HepG2 (cell line): ENCODE results near the gene CEACAM16. TPM values are rescaled to one million over a fixed set of nuclear protein-coding genes. Genes with fewer than 3 reads are reported as not detected.
A peak's percentile ranks its signal among the peaks of the same experiment; 100 is the strongest.

Source experiments
- ARNT ChIP-seq: fragments of 450-650 bp; IDR thresholded peaks from 2 replicates; pipeline ENCODE4 v1.6.1; 2017
- DMTF1 ChIP-seq: sonication (generic); formaldehyde crosslinking; IDR thresholded peaks from 2 replicates; pipeline ENCODE4 v1.4.0; 2020; ENCODE audit warnings: mild to moderate bottlenecking, missing genetic modification reagents
- LCORL ChIP-seq, 2 experiments: fragments of 450-650 bp in 1 of 2; sonication (generic) in 1 of 2; formaldehyde crosslinking in 1 of 2; IDR thresholded peaks; 2 replicates each; pipeline versions ENCODE4 v1.5.0 to v1.6.1; 2017 to 2020; ENCODE audit warnings: antibody characterized with exemption in 1 of 2, missing genetic modification reagents in 1 of 2
- MIER2 ChIP-seq: IDR thresholded peaks from 2 replicates; pipeline ENCODE4 v1.6.1; 2016; ENCODE audit warnings: missing biosample characterization, missing genetic modification reagents
- RFXANK ChIP-seq: IDR thresholded peaks from 2 replicates; pipeline ENCODE4 v1.6.1; 2016
- SAP130 ChIP-seq: IDR thresholded peaks from 2 replicates; pipeline ENCODE4 v1.6.1; 2016; ENCODE audit warnings: low read depth
- SIX1 ChIP-seq: sonication (generic); formaldehyde crosslinking; IDR thresholded peaks from 2 replicates; pipeline ENCODE4 v1.4.0; 2020; ENCODE audit warnings: missing genetic modification reagents, borderline replicate concordance
- ZBTB46 ChIP-seq: sonication (generic); formaldehyde crosslinking; IDR thresholded peaks from 2 replicates; pipeline ENCODE4 v1.4.0; 2020; ENCODE audit warnings: mild to moderate bottlenecking, missing genetic modification reagents, borderline replicate concordance
- ZNF317 ChIP-seq: sonication (generic); formaldehyde crosslinking; IDR thresholded peaks from 2 replicates; pipeline ENCODE4 v1.5.0; 2020; ENCODE audit warnings: mild to moderate bottlenecking, missing genetic modification reagents
- ZNF557 ChIP-seq: sonication (generic); formaldehyde crosslinking; IDR thresholded peaks from 2 replicates; pipeline ENCODE4 v1.4.0; 2020; ENCODE audit warnings: missing genetic modification reagents
- ZNF878 ChIP-seq: sonication (generic); formaldehyde crosslinking; IDR thresholded peaks from 2 replicates; pipeline ENCODE4 v1.8.1; 2023; ENCODE audit warnings: mild to moderate bottlenecking, missing genetic modification reagents, moderate library complexity
- ZSCAN30 ChIP-seq: sonication (generic); formaldehyde crosslinking; IDR thresholded peaks from 2 replicates; pipeline ENCODE4 v1.5.0; 2020; ENCODE audit warnings: mild to moderate bottlenecking, missing genetic modification reagents
- ZSCAN5A ChIP-seq: sonication (generic); formaldehyde crosslinking; IDR thresholded peaks from 2 replicates; pipeline ENCODE4 v1.8.0; 2022; ENCODE audit warnings: mild to moderate bottlenecking, missing genetic modification reagents, borderline replicate concordance
- polyA plus RNA-seq, 8 experiments: library from polyadenylated mRNA; depleted of rRNA in 3 of 8; stranded (reverse) in 7 of 8; unstranded in 1 of 8; fragments of >200 nt; fragmentation: Illumina TruSeq in 4 of 8; extraction: Trizol in 4 of 8; gene quantifications; 2 replicates each; pipeline versions ENCODE4 v1.2.1 to v1.2.3, GENCODE V29; 2011 to 2016; ENCODE audit warnings: low read depth in 4 of 8, missing spikeins in 1 of 8, mixed read lengths in 1 of 8; ENCODE audit not compliant: insufficient read depth in 1 of 8
- total RNA-seq, 5 experiments: library from RNA; depleted of rRNA; stranded (reverse); fragments of >200 nt; fragmentation: Illumina TruSeq; extraction: Trizol; gene quantifications; 2 replicates each; pipeline ENCODE4 v1.2.3, GENCODE V29; 2016; ENCODE audit warnings: low read depth in 1 of 5
- TF ChIP-seq, protein P1 (sequence below): sonication (generic); formaldehyde crosslinking; IDR thresholded peaks from 2 replicates; pipeline ENCODE4 v1.8.1; 2023; ENCODE audit warnings: mild to moderate bottlenecking, missing genetic modification reagents
- TF ChIP-seq, protein P2 (sequence below): sonication (generic); formaldehyde crosslinking; IDR thresholded peaks from 2 replicates; pipeline ENCODE4 v1.5.0; 2020; ENCODE audit warnings: mild to moderate bottlenecking, missing genetic modification reagents, borderline replicate concordance

Gene CEACAM16
- total and polyA plus RNA-seq, 2 of the 13 experiments (the other 11 are each of a cell fraction or from before 2014, with no cell fraction given): not detected

DNA sequence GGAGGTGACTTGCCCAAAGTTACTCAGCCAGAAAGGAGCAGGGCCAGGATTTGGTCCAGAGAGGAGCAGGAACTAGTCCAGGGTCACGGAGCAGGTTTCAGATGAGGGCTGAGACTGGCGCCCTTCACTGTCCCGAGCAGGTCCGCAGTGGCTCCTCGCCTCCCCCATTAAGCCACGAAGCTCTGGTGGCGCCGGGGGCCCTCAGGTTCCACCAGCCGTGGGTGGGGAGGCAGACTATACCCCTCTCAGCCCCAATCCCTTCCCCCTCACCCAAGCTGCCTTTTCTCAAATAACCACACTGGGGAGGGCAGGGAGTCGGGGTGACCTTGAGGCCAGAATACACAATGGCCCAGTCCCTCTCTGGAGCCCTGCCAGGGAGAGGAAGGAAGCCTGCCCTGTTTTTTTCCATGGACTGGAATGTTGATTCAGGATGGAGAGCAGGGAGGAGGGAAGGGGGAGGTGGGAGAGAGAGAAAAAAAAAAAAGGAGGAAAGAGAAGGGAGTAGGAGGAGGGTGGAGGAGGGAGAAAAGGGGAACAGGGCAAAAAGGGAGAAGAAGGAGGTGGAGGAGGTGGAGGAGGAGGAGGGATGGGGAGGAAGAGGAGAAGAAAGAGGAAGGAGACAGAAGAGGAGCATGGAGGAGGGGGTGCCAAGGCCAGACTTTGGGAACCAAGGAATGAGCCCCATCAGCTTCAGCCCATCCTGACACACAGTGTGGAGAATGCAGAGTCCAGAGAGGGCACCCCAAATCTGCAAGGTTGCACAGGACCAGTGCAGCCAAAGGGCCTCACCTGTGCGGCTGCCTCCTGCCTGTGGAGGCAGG is 19.7 kb downstream of the CEACAM16 start (continued):
- TF ChIP-seq SIX1: peak; percentile 85; the same call in 1 of the 2 replicates
- no peak for TF ChIP-seq DMTF1 (CRISPR knock-in tag)
- TF ChIP-seq ZSCAN30 (CRISPR knock-in tag): no peak
- peak; percentile 56; the same call in 1 of the 2 replicates for TF ChIP-seq ZNF317 (CRISPR knock-in tag)
- peak; percentile 94; the same call in 1 of the 2 replicates for TF ChIP-seq ZBTB46 (CRISPR knock-in tag)
- TF ChIP-seq ARNT: no peak
- 0 out of 2 replicates have a peak, but pooled peaks have one; percentile 36 for TF ChIP-seq MIER2 (CRISPR knock-in tag)
- TF ChIP-seq, protein P1, sequence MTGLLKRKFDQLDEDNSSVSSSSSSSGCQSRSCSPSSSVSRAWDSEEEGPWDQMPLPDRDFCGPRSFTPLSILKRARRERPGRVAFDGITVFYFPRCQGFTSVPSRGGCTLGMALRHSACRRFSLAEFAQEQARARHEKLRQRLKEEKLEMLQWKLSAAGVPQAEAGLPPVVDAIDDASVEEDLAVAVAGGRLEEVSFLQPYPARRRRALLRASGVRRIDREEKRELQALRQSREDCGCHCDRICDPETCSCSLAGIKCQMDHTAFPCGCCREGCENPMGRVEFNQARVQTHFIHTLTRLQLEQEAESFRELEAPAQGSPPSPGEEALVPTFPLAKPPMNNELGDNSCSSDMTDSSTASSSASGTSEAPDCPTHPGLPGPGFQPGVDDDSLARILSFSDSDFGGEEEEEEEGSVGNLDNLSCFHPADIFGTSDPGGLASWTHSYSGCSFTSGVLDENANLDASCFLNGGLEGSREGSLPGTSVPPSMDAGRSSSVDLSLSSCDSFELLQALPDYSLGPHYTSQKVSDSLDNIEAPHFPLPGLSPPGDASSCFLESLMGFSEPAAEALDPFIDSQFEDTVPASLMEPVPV: 0 out of 2 replicates have a peak, but pooled peaks have one; percentile 26
- no peak for TF ChIP-seq LCORL (IDR thresholded peaks at IDR 0.05)
- peak; percentile 98 for TF ChIP-seq LCORL (CRISPR knock-in tag; IDR thresholded peaks at IDR 0.05)
- TF ChIP-seq ZSCAN5A: 0 out of 2 replicates have a peak, but pooled peaks have one; percentile 60
- TF ChIP-seq SAP130 (CRISPR knock-in tag): peak; percentile 84
- TF ChIP-seq ZNF878 (CRISPR knock-in tag): 0 out of 2 replicates have a peak, but pooled peaks have one; percentile 61
- TF ChIP-seq, protein P2, sequence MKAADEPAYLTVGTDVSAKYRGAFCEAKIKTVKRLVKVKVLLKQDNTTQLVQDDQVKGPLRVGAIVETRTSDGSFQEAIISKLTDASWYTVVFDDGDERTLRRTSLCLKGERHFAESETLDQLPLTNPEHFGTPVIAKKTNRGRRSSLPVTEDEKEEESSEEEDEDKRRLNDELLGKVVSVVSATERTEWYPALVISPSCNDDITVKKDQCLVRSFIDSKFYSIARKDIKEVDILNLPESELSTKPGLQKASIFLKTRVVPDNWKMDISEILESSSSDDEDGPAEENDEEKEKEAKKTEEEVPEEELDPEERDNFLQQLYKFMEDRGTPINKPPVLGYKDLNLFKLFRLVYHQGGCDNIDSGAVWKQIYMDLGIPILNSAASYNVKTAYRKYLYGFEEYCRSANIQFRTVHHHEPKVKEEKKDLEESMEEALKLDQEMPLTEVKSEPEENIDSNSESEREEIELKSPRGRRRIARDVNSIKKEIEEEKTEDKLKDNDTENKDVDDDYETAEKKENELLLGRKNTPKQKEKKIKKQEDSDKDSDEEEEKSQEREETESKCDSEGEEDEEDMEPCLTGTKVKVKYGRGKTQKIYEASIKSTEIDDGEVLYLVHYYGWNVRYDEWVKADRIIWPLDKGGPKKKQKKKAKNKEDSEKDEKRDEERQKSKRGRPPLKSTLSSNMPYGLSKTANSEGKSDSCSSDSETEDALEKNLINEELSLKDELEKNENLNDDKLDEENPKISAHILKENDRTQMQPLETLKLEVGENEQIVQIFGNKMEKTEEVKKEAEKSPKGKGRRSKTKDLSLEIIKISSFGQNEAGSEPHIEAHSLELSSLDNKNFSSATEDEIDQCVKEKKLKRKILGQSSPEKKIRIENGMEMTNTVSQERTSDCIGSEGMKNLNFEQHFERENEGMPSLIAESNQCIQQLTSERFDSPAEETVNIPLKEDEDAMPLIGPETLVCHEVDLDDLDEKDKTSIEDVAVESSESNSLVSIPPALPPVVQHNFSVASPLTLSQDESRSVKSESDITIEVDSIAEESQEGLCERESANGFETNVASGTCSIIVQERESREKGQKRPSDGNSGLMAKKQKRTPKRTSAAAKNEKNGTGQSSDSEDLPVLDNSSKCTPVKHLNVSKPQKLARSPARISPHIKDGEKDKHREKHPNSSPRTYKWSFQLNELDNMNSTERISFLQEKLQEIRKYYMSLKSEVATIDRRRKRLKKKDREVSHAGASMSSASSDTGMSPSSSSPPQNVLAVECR (CRISPR knock-in tag): peak; percentile 59; the same call in 1 of the 2 replicates
- no peak for TF ChIP-seq ZNF557
- no peak for TF ChIP-seq RFXANK (CRISPR knock-in tag)
